HepG2 (cell line): ENCODE measurements around the gene EEF1A1. TPM values are rescaled to one million over a fixed set of nuclear protein-coding genes. Genes with fewer than 3 reads are reported as not detected.

Experiments used
- AGO1 ChIP-seq: fragments of 200-400 bp; formaldehyde crosslinking; IDR thresholded peaks from 2 replicates; pipeline ENCODE4 v1.6.1; 2017; ENCODE audit warnings: mild to moderate bottlenecking, low read depth, low read length, moderate library complexity; ENCODE audit not compliant: poor library complexity, severe bottlenecking
- CHD2 ChIP-seq: IDR thresholded peaks from 2 replicates; pipeline ENCODE4 v1.6.1; 2011; ENCODE audit warnings: low read depth, low read length, improper control_type of control experiment
- DMAP1 ChIP-seq: IDR thresholded peaks from 2 replicates; pipeline ENCODE4 v1.6.1; 2016
- GABPB1 ChIP-seq: IDR thresholded peaks from 2 replicates; pipeline ENCODE4 v1.6.1; 2016; ENCODE audit warnings: mild to moderate bottlenecking, missing genetic modification reagents, moderate library complexity, missing compliant biosample characterization
- GMEB1 ChIP-seq: sonication (generic); formaldehyde crosslinking; IDR thresholded peaks from 2 replicates; pipeline ENCODE4 v1.5.1; 2020; ENCODE audit warnings: missing genetic modification reagents, mild to moderate bottlenecking, borderline replicate concordance
- GPN1 ChIP-seq: sonication (generic); formaldehyde crosslinking; IDR thresholded peaks from 2 replicates; pipeline ENCODE4 v1.5.1; 2020; ENCODE audit warnings: missing genetic modification reagents, borderline replicate concordance
- KDM5A ChIP-seq: fragments of 200-600 bp; sonication (generic); IDR thresholded peaks from 2 replicates; pipeline ENCODE4 v1.7.0; 2018; ENCODE audit warnings: antibody characterized with exemption, mild to moderate bottlenecking, low read length, borderline replicate concordance
- MTF2 ChIP-seq: sonication (generic); formaldehyde crosslinking; IDR thresholded peaks from 2 replicates; pipeline ENCODE4 v1.5.0; 2020; ENCODE audit warnings: missing genetic modification reagents, borderline replicate concordance
- NCOA2 ChIP-seq: sonication (generic); formaldehyde crosslinking; IDR thresholded peaks from 2 replicates; pipeline ENCODE4 v1.8.0; 2022; ENCODE audit warnings: inconsistent platforms
- NFKB2 ChIP-seq: sonication (generic); formaldehyde crosslinking; IDR thresholded peaks from 2 replicates; pipeline ENCODE4 v1.4.0; 2020; ENCODE audit warnings: missing genetic modification reagents, borderline replicate concordance
- SETDB1 ChIP-seq: sonication (generic); formaldehyde crosslinking; IDR thresholded peaks from 2 replicates; pipeline ENCODE4 v1.5.1; 2020; ENCODE audit warnings: missing genetic modification reagents, mild to moderate bottlenecking, borderline replicate concordance
- ZBTB4 ChIP-seq: sonication (generic); formaldehyde crosslinking; IDR thresholded peaks from 2 replicates; pipeline ENCODE4 v1.4.0; 2020; ENCODE audit warnings: missing genetic modification reagents, mild to moderate bottlenecking, borderline replicate concordance
- ZBTB46 ChIP-seq: sonication (generic); formaldehyde crosslinking; IDR thresholded peaks from 2 replicates; pipeline ENCODE4 v1.4.0; 2020; ENCODE audit warnings: mild to moderate bottlenecking, missing genetic modification reagents, borderline replicate concordance
- ZFAT ChIP-seq: sonication (generic); formaldehyde crosslinking; conservative IDR thresholded peaks from 2 replicates; pipeline ENCODE4 v1.8.1; 2023; ENCODE audit warnings: missing genetic modification reagents, inconsistent platforms
- ZNF546 ChIP-seq: sonication (generic); formaldehyde crosslinking; conservative IDR thresholded peaks from 2 replicates; pipeline ENCODE4 v1.8.1; 2023; ENCODE audit warnings: mild to moderate bottlenecking, missing genetic modification reagents
- ZNF678 ChIP-seq: sonication (generic); formaldehyde crosslinking; IDR thresholded peaks from 2 replicates; pipeline ENCODE4 v1.4.0; 2020; ENCODE audit warnings: mild to moderate bottlenecking, missing genetic modification reagents
- ZNF713 ChIP-seq: sonication (generic); formaldehyde crosslinking; IDR thresholded peaks from 2 replicates; pipeline ENCODE4 v1.4.0; 2020; ENCODE audit warnings: mild to moderate bottlenecking, missing genetic modification reagents
- ZSCAN5A ChIP-seq: sonication (generic); formaldehyde crosslinking; IDR thresholded peaks from 2 replicates; pipeline ENCODE4 v1.8.0; 2022; ENCODE audit warnings: mild to moderate bottlenecking, missing genetic modification reagents, borderline replicate concordance
- ZUFSP ChIP-seq: sonication (generic); formaldehyde crosslinking; IDR thresholded peaks from 2 replicates; pipeline ENCODE4 v1.9.0; 2021; ENCODE audit warnings: missing genetic modification reagents, mild to moderate bottlenecking, borderline replicate concordance
- polyA plus RNA-seq, 8 experiments: library from polyadenylated mRNA; depleted of rRNA in 3 of 8; stranded (reverse) in 7 of 8; unstranded in 1 of 8; fragments of >200 nt; fragmentation: Illumina TruSeq in 4 of 8; extraction: Trizol in 4 of 8; gene quantifications; 2 replicates each; pipeline versions ENCODE4 v1.2.1 to v1.2.3, GENCODE V29; 2011 to 2016; ENCODE audit warnings: low read depth in 4 of 8, missing spikeins in 1 of 8, mixed read lengths in 1 of 8; ENCODE audit not compliant: insufficient read depth in 1 of 8
- total RNA-seq, 5 experiments: library from RNA; depleted of rRNA; stranded (reverse); fragments of >200 nt; fragmentation: Illumina TruSeq; extraction: Trizol; gene quantifications; 2 replicates each; pipeline ENCODE4 v1.2.3, GENCODE V29; 2016; ENCODE audit warnings: low read depth in 1 of 5

EEF1A1 gene
- total and polyA plus RNA-seq, 2 of the 13 experiments (the other 11 are each of a cell fraction or from before 2014, with no cell fraction given), result 13,726 to 17,172 TPM

- peak; percentile 18; the same call in 1 of the 2 replicates for TF ChIP-seq NCOA2
- no peak for TF ChIP-seq ZNF678 (CRISPR knock-in tag)
- TF ChIP-seq KDM5A, result no peak
- TF ChIP-seq ZBTB46 (CRISPR knock-in tag), result no peak
- peak; percentile 79; the same call in 1 of the 2 replicates for TF ChIP-seq ZBTB4 (CRISPR knock-in tag)
- peak; percentile 60; the same call in 1 of the 2 replicates for TF ChIP-seq NFKB2
- TF ChIP-seq ZNF713 (CRISPR knock-in tag), result no peak
- no peak for TF ChIP-seq ZNF546 (CRISPR knock-in tag)
- no peak for TF ChIP-seq ZFAT (CRISPR knock-in tag)
- peak; percentile 94 for TF ChIP-seq DMAP1 (CRISPR knock-in tag)
- TF ChIP-seq GPN1 (CRISPR knock-in tag), result no peak
- TF ChIP-seq AGO1, result no peak
- no peak for TF ChIP-seq ZUFSP (CRISPR knock-in tag)
- no peak; the same call in 1 of the 2 replicates for TF ChIP-seq MTF2 (CRISPR knock-in tag)
- no peak for TF ChIP-seq SETDB1 (CRISPR knock-in tag)
- TF ChIP-seq ZSCAN5A (CRISPR knock-in tag), result no peak
- TF ChIP-seq GABPB1 (CRISPR knock-in tag), result peak; percentile 92
- TF ChIP-seq GMEB1 (CRISPR knock-in tag), result peak; percentile 70; the same call in 1 of the 2 replicates
- TF ChIP-seq CHD2, result no peak
Observed at GRCh38 chr6:73523434-73524123, 2.7 kb upstream of the EEF1A1 start (continued).
